ENCODE data around the gene OVAAL.

DNA sequence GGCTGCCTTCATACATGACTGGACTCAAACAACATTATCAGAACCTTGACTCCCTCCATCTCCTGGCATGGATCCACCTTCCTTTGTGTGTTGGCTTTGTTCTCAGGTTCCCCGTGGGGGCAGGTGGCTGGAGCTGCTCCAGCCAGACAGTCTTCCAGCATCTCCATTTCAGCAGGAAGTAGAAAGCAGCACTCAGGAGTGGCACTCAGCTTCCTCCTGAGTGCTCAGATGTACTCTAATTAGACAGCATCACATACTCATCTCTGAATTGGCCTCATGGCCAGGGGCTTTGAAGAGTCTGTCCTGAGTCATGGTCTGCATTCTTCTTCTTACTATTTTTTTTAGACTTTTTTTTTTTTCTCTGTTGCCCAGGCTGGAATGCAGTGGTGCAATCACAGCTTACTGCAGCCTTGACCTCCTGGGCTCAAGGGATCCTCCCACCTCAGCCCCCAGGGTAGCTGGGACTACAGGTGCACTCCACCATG, 27.9 kb downstream of the OVAAL start:
- TF ChIP-seq, protein P1, sequence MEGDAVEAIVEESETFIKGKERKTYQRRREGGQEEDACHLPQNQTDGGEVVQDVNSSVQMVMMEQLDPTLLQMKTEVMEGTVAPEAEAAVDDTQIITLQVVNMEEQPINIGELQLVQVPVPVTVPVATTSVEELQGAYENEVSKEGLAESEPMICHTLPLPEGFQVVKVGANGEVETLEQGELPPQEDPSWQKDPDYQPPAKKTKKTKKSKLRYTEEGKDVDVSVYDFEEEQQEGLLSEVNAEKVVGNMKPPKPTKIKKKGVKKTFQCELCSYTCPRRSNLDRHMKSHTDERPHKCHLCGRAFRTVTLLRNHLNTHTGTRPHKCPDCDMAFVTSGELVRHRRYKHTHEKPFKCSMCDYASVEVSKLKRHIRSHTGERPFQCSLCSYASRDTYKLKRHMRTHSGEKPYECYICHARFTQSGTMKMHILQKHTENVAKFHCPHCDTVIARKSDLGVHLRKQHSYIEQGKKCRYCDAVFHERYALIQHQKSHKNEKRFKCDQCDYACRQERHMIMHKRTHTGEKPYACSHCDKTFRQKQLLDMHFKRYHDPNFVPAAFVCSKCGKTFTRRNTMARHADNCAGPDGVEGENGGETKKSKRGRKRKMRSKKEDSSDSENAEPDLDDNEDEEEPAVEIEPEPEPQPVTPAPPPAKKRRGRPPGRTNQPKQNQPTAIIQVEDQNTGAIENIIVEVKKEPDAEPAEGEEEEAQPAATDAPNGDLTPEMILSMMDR (IDR thresholded peaks at IDR 0.05; ENCODE audit: insufficient read depth, low read depth, low read length): no peak
- no peak for TF ChIP-seq EZH2 (IDR thresholded peaks at IDR 0.05; ENCODE audit: insufficient read depth, low read length)

Measured in astrocyte (in vitro differentiated cells and primary cell).